Loucy (cell line): Measurements from ENCODE around the gene CHMP4A.
"Not testable (repeated sequence)": the region's sequence is repeated elsewhere in the genome, so short reads cannot be mapped to it uniquely, and the experiment has no call there.

Experiments used
- H2AFZ ChIP-seq: fragments of 200-600 bp; sonication (generic); 2 replicates; pipeline ENCODE4 v1.6.0; 2016; ENCODE audit warnings: antibody characterized with exemption, mild to moderate bottlenecking, low read length, moderate library complexity
- H3F3A ChIP-seq: fragments of 200-600 bp; 2 replicates; pipeline ENCODE4 v1.6.0; 2016; ENCODE audit warnings: antibody characterized with exemption, low read depth, mild to moderate bottlenecking
- H3K27me3 ChIP-seq: fragments of 200-600 bp; sonication (generic); 2 replicates; pipeline ENCODE4 v1.6.1; 2014; ENCODE audit warnings: low read length, mild to moderate bottlenecking; ENCODE audit not compliant: insufficient read depth, poor library complexity, severe bottlenecking
- H3K36me3 ChIP-seq: fragments of 200-600 bp; sonication (generic); 2 replicates; pipeline ENCODE4 v1.6.1; 2016; ENCODE audit warnings: low read length; ENCODE audit not compliant: insufficient read depth
- H3K4me1 ChIP-seq: fragments of 200-600 bp; sonication (generic); 2 replicates; pipeline ENCODE4 v1.5.1; 2014; ENCODE audit warnings: low read length, mild to moderate bottlenecking; ENCODE audit not compliant: insufficient read depth, poor library complexity, severe bottlenecking
- H3K4me2 ChIP-seq: fragments of 200-600 bp; sonication (generic); 2 replicates; pipeline ENCODE4 v1.6.0; 2014; ENCODE audit warnings: antibody characterized with exemption, low read length, low read depth, mild to moderate bottlenecking; ENCODE audit not compliant: poor library complexity, severe bottlenecking
- H3K4me3 ChIP-seq: fragments of 200-600 bp; sonication (generic); 2 replicates; pipeline ENCODE4 v1.5.1; 2014; ENCODE audit warnings: low read length, mild to moderate bottlenecking, mixed read lengths; ENCODE audit not compliant: poor library complexity, severe bottlenecking
- H3K79me2 ChIP-seq: fragments of 200-600 bp; sonication (generic); 2 replicates; pipeline ENCODE4 v1.6.1; 2014; ENCODE audit warnings: low read length; ENCODE audit not compliant: insufficient read depth
- H3K9ac ChIP-seq: fragments of 200-600 bp; sonication (generic); 2 replicates; pipeline ENCODE4 v1.6.0; 2014; ENCODE audit warnings: mild to moderate bottlenecking, low read depth, low read length, moderate library complexity; ENCODE audit not compliant: poor library complexity, severe bottlenecking
- H3K9me2 ChIP-seq: fragments of 200-600 bp; sonication (generic); replicated peaks from 2 replicates; pipeline ENCODE4 v1.6.1; 2016; ENCODE audit warnings: low read depth, low read length, mixed read lengths
- H3K9me3 ChIP-seq: fragments of 200-600 bp; sonication (generic); 2 replicates; pipeline ENCODE4 v1.6.1; 2014; ENCODE audit warnings: mild to moderate bottlenecking, antibody characterized with exemption, low read length, low read depth; ENCODE audit not compliant: insufficient read depth
- H4K20me1 ChIP-seq: fragments of 200-600 bp; sonication (generic); 2 replicates; pipeline ENCODE4 v1.6.0; 2014; ENCODE audit warnings: antibody characterized with exemption, low read length, mild to moderate bottlenecking; ENCODE audit not compliant: insufficient read depth, poor library complexity, severe bottlenecking
- CTCF ChIP-seq: fragments of 200-600 bp; sonication (generic); conservative IDR thresholded peaks from 2 replicates; pipeline ENCODE4 v1.5.1; 2014; ENCODE audit warnings: mild to moderate bottlenecking, antibody characterized with exemption, low read length
- EZH2phosphoT487 ChIP-seq: fragments of 200-600 bp; IDR thresholded peaks from 2 replicates; pipeline ENCODE4 v1.6.1; 2018; ENCODE audit warnings: antibody characterized with exemption, mild to moderate bottlenecking, moderate library complexity, borderline replicate concordance

CHMP4A gene

GRCh38 chr14:24219521-24219920 is 6.2 kb upstream of the CHMP4A start:
- peaks cover 16% of the 10 kb centered on the region for H3K79me2 ChIP-seq
- no peak overlapping the region for H3K9ac ChIP-seq
- no peaks in the 10 kb centered on the region for H3K9me3 ChIP-seq
- H3K4me2 ChIP-seq = no peak overlapping the region
- H3K4me1 ChIP-seq = peaks cover 6% of the 10 kb centered on the region
- H3F3A ChIP-seq = no peaks in the 10 kb centered on the region
- no peaks in the 10 kb centered on the region for H4K20me1 ChIP-seq
- no peak overlapping the region for H2AFZ ChIP-seq
- no peak overlapping the region for H3K4me3 ChIP-seq
- H3K27me3 ChIP-seq = no peaks in the 10 kb centered on the region
- TF ChIP-seq EZH2phosphoT487 = no peak
- no peak for TF ChIP-seq CTCF
- H3K36me3 ChIP-seq = no peaks in the 10 kb centered on the region
- H3K9me2 ChIP-seq = no peaks in the 10 kb centered on the region

- Histone ChIP-seq H3K79me2 (peaks cover 16% of the 10 kb centered on the region), H3K4me3 (no peak overlapping the region), H3K4me2 (no peak overlapping the region), H4K20me1 (no peaks in the 10 kb centered on the region), H3K27me3 (no peaks in the 10 kb centered on the region), H3K36me3 (no peaks in the 10 kb centered on the region), H3F3A (peaks cover 3% of the 10 kb centered on the region; the same call in 1 of the 2 replicates), H3K9ac (no peak overlapping the region), H2AFZ (no peak overlapping the region), H3K9me3 (no peaks in the 10 kb centered on the region), H3K4me1 (peaks cover 10% of the 10 kb centered on the region), H3K9me2 (no peaks in the 10 kb centered on the region)
- no peak for TF ChIP-seq CTCF
- TF ChIP-seq EZH2phosphoT487 = no peak
Measured at GRCh38 chr14:24219080-24219479, 5.8 kb upstream of the CHMP4A start.

- not testable (repeated sequence) for H3K9me2 ChIP-seq, H3K9me3 ChIP-seq, H3K27me3 ChIP-seq, H4K20me1 ChIP-seq, H3K4me2 ChIP-seq, H3K4me3 ChIP-seq, H3K36me3 ChIP-seq, H3K9ac ChIP-seq, H2AFZ ChIP-seq, H3F3A ChIP-seq
- peaks cover 23% of the 10 kb centered on the region for H3K79me2 ChIP-seq
- H3K4me1 ChIP-seq = peaks cover 22% of the 10 kb centered on the region
Measured at GRCh38 chr14:24216876-24217275, 3.6 kb upstream of the CHMP4A start.

GRCh38 chr14:24216345-24216699 is 3.0 kb upstream of the CHMP4A start:
- Histone ChIP-seq H3K9me2 (no peaks in the 10 kb centered on the region), H4K20me1 (no peaks in the 10 kb centered on the region), H3K79me2 (peaks cover 28% of the 10 kb centered on the region), H3K4me3 (peak overlapping the region; percentile 99), H2AFZ (no peak overlapping the region), H3K4me2 (peak overlapping the region; percentile 78), H3F3A (peaks cover 9% of the 10 kb centered on the region; the same call in 1 of the 2 replicates), H3K4me1 (peaks cover 27% of the 10 kb centered on the region), H3K9ac (no peak overlapping the region), H3K27me3 (no peaks in the 10 kb centered on the region), H3K36me3 (no peaks in the 10 kb centered on the region), H3K9me3 (no peaks in the 10 kb centered on the region)
- TF ChIP-seq CTCF = no peak
- no peak for TF ChIP-seq EZH2phosphoT487
